ENCODE data around the gene MRAS.
"Not testable (repeated sequence)": the region's sequence is repeated elsewhere in the genome, so short reads cannot be mapped to it uniquely, and the experiment has no call there.

Gene MRAS

DNA sequence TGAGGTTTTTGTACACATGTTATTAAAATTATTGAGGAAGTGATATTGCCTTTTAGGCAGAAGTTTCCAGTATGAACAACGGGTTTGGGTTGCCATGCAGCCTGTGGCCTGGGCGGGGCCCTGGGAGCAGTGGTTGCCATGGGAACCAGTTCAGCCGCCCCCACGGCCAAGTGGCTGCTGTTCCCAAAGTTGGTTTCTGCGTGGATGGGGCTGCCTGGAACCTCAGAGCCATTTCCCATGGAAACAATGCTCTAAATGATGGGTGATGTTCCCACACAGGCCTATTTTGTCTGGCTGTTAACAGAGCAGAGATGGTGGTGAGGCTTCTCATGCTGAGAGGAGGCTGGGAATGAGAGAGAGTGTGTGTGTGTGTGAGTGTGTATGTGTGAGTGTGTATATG lies 19.5 kb downstream of the MRAS start:
- FAIRE-seq: no peak

DNA sequence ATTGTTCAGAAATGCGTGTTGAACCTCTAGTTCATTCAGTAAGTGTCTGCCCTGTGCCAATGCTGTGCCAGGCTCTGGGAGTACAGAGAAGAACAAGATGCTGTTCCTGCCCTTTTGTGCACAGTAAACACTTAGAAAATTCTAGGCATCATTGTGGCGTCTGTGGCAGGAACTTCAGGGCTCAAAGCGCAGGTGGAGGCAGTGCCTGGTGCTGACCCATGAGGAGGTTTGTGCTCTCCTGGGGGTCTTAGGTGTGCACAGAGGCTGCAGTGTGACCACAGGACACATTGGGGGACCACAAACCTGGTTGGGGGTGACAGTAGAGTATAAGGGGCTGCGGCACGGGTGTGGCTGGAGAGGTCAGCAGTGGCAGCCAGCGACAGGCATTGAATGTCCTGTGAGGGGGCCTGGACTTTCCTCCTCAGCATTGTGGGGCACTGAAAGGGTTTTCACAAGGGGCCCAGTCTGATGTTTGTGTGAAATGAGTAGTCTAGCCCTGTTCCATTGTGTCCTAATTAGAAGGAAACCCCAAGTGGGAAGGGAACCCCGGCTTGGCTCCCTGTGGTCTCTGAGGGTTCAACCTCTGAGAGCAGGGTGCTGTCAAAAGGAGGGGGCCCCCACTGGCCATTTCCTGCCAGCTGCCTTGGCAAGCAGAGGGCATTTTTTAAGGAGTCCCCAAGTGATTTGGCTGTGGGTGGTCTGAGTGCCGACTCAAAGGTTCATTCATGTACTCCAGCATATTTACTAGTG lies 20.9 kb downstream of the MRAS start:
- FAIRE-seq: no peak

DNA sequence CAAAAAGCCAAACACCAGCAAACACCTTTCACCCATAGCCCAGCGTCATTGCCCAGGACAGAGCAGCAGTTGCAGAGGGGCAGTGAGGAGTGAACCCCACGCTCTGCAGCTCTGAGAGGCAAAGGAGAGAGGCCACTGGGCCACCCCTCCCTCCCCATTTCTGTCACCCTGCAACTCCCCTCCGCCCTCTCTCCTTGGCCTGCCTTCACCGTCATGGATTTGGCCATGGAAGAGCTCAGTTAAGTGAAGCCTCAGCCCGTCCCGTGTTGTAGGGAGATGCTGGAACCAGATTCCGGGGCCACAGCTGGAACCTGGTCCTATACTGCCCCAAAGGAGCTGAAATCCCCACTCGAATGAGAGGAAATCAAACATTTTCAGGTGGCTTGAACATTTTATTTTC lies 21.9 kb downstream of the MRAS start:
- no peak for FAIRE-seq

DNA sequence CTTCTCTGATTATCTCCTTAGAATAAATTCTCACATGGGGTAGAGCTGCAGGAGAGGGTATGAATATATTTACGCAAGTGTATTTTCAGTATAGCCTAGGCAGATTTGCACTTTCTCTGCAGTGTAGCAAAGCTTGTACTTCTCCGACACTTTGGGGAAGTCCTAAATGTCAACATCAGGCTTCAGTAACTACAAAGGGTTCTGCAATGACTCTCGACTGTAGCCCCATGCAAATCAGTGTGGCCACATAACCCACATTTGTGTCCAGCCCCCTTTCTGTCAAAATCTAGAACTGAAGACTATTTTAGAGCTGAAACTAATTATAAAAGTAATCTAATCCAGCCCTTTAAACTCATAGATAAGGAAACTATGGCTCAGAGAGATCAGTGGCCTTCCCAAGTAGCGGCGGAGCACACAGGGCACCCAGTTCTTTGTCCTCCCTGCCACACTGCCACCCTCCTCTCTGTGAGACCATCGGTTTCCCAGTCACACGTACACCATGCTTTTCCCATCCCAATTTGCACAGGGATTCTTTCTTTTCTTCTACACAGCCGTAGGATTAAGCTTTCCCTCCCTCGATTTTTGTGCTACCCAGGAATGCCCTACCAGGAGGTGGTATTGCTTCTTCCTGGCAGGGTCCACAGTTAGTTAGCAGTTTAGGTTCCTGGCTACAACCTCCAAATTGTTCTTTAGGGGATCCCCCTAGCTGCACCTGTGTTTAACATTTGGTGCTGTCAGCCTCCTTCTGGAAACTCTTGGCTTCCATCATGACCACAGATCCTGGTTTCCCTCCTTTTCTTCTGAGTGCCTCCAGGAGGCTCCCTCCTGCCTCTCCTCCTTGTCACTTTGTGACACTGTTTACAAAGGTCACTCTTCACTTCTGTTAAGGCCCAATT lies 22.9 kb downstream of the MRAS start:
- no peak for FAIRE-seq

DNA sequence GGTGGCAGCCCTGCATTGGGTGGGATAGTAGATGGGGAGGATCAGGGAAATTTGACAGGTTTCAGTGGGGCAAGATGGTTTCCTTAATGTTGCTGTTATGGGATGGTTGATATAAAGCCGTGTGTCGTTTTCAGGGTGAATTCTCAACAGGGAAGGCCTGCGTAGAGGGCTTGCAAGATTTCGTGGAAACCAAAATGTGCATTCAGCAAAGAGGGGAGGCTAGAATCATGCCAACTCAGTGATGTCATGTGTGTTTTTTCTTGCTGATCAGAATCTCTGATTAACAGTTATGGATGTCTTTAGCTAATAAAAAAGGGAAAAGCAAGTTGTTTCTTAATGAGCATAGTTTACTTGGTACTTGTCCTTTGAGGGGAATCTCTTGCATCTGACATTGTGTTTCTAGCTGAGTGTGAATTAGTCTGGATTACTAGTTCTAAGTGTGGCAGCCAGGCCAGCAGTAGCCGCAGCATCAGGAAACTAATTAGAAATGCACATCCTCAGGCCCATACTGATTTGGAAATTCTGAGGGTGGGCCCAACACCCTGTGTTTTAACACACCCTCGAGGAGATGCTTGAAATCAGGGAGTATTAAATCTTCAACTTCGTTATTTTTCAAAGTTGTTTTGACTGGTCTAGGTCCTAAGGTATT lies 24.8 kb downstream of the MRAS start:
- no peak for FAIRE-seq

DNA sequence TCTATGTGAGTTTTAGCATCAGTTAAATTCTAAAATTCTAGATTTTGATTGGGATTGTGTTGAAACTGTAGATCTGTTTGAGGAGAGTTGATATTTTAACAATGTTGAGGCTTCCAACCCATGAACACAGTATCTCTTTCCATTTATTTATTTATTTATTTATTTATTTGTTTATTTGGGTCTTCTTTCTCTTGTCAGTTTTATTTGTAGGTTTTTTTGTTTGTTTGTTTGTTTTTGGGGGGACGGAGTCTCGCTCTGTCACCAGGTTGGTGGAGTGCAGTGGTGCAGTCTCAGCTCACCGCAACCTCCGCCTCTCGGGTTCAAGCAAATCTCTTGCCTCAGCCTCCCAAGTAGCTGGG lies 25.3 kb downstream of the MRAS start:
- FAIRE-seq: no peak

DNA sequence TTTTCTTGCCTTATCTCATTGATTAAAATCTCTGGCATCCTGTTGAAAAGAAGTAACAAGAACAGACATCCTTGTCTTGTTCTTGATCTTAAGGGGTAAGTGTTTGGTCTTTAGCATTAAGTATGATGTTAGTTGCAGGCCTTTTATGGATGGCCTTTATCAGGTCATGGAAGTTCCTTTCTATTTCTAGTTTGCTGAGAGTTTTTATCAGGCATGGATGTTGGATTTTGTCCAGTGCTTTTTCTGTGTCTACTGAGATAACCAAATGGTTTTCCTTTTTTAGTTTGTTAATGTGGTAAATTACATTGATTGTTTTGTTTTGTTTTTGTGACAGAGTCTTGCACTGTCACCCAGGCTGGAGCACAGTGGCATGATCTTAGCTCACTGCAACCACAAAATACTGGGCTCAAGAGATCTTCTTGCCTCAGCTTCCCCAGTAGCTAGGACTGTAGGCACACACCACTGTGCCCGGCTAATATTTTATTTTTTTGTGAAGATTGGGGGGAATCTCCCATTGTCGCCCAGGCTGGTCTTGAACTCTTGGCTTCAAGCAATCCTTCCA lies 26.3 kb downstream of the MRAS start:
- no peak for FAIRE-seq

DNA sequence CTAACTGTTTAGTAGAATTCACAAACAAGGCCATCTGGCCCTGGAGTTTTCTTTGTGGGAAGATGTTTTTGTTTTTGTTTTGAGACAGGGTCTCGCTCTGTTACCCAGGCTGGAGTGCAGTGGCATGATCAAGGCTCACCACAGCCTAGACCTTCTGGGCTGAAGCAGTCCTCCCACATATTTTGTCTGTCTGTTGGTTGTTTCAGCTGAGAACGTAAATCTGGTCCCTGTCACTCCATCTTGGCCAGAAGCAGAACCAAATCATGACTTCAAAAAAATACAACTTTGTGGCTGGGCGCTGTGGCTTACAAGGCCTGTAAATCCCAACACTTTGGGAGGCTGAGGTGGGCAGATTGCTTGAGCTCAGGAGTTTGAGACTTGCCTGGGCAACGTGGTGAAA lies 27.1 kb downstream of the MRAS start:
- no peak for FAIRE-seq

DNA sequence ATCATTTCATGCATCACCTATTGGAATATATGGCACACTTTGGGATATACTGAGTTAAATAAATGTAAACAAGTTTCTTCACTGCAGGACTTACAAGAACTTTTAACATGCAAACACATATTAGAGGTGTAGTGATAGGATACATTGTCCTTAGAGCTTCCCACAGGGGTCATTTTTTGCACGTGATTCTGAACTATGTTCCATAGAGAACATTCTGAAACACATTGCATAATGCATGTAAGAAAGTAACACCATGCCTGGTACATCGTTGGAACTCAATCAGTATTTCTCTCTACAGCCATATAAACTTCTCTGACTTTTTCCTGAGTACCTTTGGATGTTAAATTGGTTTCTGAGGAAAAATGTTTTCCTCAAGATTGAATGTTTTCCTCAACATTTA lies 28.3 kb downstream of the MRAS start:
- no peak for FAIRE-seq

DNA sequence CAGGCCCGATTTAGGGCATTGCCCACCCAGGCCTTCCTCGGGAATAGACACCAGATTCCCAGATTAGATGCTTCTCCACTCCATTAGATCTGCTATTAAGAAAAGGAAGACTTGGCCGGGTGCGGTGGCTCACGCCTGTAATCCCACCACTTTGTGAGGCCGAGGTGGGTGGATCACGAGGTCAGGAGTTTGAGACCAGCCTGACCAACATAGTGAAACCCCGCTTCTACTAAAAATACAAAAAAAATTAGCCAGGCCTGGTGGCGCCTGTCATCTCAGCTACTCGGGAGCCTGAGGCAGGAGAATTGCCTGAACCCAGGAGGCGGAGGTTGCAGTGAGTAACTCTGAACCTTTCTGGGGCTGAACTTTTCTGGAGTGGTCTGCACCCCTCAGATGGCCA lies 28.8 kb downstream of the MRAS start:
- not testable (repeated sequence) for FAIRE-seq

DNA sequence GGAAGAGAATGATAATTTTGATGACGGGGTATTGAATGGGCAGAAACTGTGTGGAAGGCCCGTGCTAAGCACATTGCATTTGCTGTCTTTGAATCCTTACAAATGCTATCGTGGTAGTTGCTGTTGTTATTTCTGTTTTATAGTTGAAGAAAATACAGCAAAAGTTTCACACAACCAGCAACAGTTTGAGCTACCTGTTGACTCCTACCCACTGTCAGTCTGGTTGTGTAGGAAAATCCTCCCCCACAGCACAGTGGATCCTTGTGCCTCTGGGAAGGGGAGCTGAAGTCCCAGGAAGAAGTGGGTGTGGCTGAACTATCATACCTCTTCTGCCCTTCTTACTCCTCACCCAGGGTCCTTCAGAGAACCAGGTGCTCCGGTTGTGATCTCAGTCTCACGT lies 29.4 kb downstream of the MRAS start:
- no peak for FAIRE-seq

DNA sequence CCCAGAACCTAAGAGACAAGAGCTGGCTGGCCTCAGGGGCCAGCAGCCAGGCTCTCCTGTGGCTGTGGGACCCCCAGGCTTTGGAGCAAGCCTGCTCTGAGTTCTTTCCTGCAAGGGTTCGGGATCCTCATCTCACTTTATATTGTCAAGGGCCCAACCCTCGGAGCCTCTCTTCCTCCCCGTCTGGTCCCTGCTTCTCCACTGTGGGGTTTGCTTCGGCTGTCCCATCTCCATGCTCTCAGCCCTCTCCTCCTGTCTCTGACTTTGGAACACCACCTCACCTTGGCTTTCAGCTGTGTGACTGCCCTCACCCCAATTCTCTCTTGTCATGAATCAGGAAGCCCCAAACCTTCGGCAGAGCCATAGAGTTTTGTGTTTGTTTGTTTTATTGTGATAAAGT lies 30.0 kb downstream of the MRAS start:
- FAIRE-seq: no peak

DNA sequence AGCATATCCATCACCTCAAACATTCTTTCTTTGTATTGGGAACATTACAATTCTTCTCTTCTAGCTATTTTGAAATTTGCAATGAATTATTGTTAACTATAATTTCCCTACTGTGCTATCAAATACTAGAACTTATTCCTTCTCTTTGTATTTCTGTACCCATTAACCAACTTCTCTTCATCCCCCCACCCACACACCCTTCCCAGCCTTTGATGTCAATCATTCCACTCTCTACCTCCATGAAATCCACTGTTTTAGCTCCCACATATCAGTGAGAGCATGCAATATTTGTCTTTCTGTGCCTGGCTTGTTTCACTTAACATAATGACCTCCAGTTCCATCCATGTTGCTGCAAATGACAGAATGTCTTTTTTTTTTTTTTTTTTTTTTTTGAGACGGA lies 30.6 kb downstream of the MRAS start:
- no peak for FAIRE-seq

DNA sequence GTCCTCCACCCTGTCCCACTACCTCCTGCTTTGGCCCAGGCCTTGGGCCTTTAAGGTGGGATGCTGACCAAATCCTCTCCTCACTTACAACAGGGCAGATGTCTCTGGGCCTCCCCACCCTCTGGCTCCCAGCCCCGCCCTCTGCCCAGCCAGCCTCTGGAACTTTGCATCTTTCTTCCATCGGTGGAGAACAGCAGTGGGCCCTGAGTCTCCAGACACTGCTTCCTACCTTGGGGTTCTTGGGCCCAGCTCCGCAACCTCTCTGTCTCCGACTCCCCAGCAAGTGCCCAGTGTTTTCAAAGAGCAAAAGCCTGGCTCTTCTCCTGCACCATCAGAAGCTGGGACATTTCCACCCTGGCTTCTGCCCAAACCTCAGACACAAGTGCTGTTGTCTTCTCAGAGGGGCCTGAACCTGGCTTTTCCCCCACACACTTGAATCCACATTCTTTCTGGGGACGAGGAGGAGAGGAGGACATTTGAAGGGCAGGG lies 33.1 kb downstream of the MRAS start:
- no peak for FAIRE-seq

DNA sequence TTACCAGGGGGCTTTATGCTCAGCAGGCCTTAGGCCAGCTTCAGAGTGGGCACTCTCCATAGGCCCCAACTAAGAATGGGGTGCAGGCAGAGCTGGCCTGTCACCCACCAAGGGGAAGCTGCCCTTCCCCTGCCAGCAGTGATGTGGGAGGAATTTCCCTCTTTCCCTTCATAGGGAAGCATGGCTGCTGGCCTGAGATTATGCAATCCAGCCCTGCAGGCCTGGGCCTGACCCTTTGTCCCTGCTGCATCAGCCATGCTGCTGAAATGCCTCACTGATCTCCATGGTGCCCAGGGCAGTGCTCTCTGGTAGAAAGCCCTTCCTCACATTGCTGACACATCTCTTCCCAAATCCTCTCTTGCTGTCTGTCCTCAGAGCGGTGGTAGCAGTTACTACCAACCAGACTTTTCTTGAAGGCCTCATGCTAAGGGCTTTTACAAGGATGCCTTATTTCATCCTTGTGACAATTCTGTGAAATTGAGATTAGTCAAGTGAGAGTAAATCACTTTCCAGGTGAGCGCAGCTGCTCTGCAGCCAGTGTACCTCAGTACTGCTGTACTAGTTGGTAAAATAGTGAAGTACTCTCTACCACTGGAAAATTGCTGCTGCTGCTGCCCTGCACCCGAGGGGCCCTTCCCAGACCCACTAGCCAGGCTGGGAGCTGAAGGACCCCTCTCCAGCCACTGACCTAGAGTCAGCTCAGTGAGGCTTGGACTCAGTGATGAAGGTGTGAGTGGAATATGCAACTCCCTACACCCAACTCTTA lies 33.8 kb downstream of the MRAS start:
- FAIRE-seq: no peak

DNA sequence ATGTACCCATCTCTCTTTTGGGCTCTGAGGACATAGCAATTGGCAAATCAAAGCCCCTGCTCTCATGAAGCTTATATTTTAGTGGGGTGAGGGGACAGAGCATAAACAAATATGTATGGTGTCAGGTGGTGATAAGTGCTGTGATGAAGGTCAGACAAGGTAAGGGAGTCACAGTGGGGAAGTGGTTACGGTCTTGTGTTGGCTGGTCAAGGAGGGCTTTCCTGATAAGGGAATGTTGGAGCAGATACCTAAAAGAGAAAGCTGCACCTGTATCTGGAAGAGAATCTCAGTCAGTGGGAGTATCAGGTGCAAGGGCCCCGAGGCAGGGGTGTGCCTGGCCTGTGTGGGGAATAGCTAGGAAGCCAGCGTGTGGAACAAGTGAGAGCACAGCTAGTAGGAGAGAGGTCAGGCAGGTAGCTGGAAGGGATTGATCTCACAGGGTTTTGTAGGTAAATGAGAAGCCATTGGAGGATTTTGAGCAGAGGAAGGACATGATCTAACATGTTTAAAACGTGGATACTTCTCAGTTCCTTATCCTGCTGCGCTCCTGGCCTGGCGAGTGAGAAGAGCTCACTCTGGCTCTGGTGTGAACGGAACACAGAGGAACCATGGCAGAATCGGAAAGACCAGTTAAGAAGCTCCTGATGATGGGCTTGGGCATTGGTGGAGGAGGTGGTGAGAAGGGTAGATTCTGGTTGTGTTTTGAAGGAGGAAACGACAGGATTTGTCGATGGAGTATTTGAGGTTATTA lies 35.5 kb downstream of the MRAS start:
- FAIRE-seq: no peak

DNA sequence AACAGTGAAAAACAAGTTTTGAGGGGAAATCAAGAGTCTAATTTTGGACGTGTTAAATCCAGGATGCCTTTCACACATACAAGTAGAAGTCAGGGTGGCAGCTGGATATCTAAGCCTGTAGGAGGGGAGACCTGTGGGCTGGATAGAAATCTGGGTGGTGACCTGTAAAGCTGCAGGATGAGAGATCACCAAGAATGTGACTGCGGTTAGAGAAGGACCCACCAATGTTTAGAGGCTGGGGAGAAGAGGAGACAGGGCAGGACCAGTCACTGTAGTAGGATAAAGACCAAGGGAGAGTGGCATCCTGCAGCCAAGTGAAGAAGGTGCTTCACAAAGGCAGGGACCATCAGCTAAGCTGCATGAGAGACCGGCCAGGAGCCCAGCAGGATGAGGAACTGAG lies 36.2 kb downstream of the MRAS start:
- FAIRE-seq: no peak

DNA sequence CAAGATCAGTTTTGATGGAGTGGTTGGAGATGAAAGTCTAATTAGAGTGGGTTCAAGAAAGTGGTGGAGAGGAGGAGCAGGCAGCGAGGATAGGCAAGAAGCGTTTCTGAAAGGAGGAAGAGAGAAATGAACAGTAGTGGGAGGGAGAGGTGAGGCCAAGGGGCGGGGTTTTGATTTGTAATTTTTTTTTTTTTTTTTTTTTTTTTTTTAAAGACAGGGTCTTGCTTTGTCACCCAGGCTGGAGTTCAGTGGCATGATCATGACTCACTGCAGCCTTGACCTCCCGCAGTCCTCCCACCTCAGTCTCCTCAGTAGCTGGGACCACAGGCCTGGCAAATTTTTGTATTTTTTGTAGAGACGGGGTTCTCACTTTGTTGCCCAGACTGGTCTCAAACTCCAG lies 36.6 kb downstream of the MRAS start:
- no peak for FAIRE-seq

DNA sequence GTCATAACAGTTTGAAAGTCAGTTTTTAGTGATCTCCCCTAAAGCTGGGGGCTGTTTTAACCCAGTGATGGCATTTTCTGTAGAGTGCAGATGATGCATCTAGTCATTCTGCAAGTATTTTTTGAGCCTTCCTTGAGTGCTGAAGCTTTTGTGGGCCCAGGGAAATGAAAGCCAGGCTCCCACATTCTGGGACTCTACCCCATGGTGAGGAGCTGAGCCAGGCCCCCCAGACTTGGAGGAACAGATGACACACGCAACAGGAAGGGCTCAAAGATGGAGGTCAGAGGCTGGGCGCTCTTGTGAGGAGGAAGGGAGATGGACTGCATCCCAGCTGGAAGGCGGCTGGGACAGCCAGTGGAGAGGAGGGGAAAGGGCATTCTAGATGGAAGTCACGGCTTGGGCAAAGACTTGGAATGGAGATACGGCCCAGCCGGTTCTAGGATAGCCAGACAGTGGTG lies 40.8 kb downstream of the MRAS start:
- FAIRE-seq: no peak

DNA sequence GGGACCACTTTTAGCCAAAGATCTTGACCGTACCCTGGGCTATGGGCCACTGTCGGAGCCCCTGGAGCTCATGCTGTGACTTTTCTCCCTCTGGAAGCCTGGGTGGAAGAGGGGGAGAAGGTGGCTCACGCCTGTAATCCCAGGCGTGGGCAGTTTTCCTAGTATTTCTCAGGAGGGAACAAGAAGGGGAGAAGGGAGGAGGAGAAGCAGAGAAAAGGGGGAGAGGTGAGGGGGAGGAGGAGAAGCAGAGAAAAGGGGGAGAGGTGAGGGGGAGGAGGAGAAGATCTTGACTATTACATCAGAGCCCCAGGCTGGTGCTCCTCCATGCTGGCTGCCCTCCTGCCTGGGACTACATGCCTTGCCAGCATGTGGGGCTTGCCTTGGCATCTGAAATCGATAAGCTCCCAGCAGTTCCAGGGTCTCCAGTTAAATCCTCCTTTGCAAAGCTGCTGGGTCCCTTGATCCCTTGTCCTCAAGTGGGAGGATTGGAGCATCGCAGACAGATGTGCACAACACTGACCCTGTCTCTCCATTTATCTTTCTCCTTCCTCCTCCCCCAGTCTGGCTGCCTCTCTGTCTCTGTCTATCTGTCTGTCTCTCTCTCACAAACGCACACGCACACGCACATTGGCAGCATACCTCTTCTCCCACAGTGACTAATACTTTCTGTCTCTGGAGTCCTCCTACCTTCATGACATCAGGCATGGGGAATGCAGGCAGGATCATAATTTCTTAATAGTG lies 41.6 kb downstream of the MRAS start:
- no peak for FAIRE-seq

DNA sequence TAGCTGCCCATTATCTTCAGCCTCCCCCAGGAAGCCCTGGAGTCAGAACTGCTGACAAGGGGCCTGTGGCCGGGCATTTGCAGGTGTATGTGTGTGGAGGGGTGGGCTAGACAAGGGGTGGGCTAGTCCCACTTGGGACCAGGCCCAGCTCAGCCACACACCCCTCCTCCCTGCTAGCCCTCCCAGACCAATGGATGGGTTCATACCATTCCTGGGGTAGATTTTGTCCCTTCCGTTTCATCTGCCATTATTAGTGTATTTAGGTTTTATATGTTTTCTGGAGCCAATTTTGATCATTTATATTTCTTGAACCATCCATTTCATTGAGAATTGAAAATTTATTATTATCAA lies 42.2 kb downstream of the MRAS start:
- no peak for FAIRE-seq

All from G401.6 (cell line).